Neural progenitor cell (in vitro differentiated cells): Measurements from ENCODE around the gene ANXA8L1.
"Not testable (repeated sequence)": the region's sequence is repeated elsewhere in the genome, so short reads cannot be mapped to it uniquely, and the experiment has no call there.

Experiments
- CTCF ChIP-seq: fragments of 200-600 bp; sonication (generic); IDR thresholded peaks from 2 replicates; pipeline ENCODE4 v1.5.1; 2017; ENCODE audit warnings: antibody characterized with exemption, mild to moderate bottlenecking
- EZH2 ChIP-seq: fragments of 200-600 bp; sonication (generic); IDR thresholded peaks from 2 replicates; pipeline ENCODE4 v1.6.1; 2017; ENCODE audit warnings: antibody characterized with exemption, mild to moderate bottlenecking, moderate library complexity

- TF ChIP-seq CTCF, EZH2: not testable (repeated sequence)
Measured at GRCh38 chr10:46386694-46387093, 11.1 kb downstream of the ANXA8L1 start.
